ENCODE data around the gene EXOC6B.

GRCh38 chr2:72211350-72211749 lies 614.5 kb downstream of the EXOC6B start:
- TF ChIP-seq ZNF274 (IDR thresholded peaks at IDR 0.05; ENCODE audit: low read depth, low read length) = no peak
- no peak for TF ChIP-seq YY1 (IDR thresholded peaks at IDR 0.05; ENCODE audit: insufficient read depth, insufficient read length)
- TF ChIP-seq SUZ12 (IDR thresholded peaks at IDR 0.05; ENCODE audit: extremely low read depth, insufficient read depth, insufficient read length) = no peak

Data from NT2/D1 (cell line).